ENCODE results near the gene MAML1. TPM values are rescaled to one million over a fixed set of nuclear protein-coding genes. Genes with fewer than 3 reads are reported as not detected.

MAML1 gene
- total and polyA plus RNA-seq, 2 experiments from 2014 or later, result 9.6 to 43.9 TPM

DNA sequence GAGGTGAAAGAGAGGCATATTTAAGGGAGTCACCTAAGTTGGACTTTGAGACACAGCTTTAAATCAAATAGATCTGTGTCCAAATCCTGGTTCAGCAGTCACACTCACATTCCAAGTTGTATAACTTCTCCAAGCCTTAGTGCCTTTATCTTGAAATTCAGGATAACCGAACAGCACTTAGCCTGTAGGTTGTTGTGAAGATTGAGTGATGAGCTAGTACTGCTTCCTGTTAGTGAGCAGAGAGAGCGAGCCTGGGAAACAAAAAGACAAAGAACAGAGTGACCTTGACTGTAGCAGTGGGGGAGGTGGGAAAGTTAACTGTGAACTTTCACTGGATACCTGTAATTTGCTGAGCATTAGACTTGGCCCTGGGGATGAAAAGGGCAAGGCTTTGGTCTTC, 22.4 kb downstream of the MAML1 start (continued):
- TF ChIP-seq, protein P1, sequence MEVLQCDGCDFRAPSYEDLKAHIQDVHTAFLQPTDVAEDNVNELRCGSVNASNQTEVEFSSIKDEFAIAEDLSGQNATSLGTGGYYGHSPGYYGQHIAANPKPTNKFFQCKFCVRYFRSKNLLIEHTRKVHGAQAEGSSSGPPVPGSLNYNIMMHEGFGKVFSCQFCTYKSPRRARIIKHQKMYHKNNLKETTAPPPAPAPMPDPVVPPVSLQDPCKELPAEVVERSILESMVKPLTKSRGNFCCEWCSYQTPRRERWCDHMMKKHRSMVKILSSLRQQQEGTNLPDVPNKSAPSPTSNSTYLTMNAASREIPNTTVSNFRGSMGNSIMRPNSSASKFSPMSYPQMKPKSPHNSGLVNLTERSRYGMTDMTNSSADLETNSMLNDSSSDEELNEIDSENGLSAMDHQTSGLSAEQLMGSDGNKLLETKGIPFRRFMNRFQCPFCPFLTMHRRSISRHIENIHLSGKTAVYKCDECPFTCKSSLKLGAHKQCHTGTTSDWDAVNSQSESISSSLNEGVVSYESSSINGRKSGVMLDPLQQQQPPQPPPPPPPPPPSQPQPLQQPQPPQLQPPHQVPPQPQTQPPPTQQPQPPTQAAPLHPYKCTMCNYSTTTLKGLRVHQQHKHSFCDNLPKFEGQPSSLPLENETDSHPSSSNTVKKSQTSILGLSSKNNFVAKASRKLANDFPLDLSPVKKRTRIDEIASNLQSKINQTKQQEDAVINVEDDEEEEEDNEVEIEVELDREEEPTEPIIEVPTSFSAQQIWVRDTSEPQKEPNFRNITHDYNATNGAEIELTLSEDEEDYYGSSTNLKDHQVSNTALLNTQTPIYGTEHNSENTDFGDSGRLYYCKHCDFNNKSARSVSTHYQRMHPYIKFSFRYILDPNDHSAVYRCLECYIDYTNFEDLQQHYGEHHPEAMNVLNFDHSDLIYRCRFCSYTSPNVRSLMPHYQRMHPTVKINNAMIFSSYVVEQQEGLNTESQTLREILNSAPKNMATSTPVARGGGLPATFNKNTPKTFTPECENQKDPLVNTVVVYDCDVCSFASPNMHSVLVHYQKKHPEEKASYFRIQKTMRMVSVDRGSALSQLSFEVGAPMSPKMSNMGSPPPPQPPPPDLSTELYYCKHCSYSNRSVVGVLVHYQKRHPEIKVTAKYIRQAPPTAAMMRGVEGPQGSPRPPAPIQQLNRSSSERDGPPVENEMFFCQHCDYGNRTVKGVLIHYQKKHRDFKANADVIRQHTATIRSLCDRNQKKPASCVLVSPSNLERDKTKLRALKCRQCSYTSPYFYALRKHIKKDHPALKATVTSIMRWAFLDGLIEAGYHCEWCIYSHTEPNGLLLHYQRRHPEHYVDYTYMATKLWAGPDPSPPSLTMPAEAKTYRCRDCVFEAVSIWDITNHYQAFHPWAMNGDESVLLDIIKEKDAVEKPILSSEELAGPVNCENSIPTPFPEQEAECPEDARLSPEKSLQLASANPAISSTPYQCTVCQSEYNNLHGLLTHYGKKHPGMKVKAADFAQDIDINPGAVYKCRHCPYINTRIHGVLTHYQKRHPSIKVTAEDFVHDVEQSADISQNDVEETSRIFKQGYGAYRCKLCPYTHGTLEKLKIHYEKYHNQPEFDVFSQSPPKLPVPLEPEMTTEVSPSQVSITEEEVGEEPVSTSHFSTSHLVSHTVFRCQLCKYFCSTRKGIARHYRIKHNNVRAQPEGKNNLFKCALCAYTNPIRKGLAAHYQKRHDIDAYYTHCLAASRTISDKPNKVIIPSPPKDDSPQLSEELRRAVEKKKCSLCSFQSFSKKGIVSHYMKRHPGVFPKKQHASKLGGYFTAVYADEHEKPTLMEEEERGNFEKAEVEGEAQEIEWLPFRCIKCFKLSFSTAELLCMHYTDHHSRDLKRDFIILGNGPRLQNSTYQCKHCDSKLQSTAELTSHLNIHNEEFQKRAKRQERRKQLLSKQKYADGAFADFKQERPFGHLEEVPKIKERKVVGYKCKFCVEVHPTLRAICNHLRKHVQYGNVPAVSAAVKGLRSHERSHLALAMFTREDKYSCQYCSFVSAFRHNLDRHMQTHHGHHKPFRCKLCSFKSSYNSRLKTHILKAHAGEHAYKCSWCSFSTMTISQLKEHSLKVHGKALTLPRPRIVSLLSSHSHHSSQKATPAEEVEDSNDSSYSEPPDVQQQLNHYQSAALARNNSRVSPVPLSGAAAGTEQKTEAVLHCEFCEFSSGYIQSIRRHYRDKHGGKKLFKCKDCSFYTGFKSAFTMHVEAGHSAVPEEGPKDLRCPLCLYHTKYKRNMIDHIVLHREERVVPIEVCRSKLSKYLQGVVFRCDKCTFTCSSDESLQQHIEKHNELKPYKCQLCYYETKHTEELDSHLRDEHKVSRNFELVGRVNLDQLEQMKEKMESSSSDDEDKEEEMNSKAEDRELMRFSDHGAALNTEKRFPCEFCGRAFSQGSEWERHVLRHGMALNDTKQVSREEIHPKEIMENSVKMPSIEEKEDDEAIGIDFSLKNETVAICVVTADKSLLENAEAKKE (CRISPR knock-in tag; IDR thresholded peaks at IDR 0.05), result no peak
- TF ChIP-seq EZH2 (IDR thresholded peaks at IDR 0.05; ENCODE audit: low read depth, unreplicated experiment) (no peak), NANOG (IDR thresholded peaks at IDR 0.05; ENCODE audit: borderline replicate concordance) (no peak), STAT1 (IDR thresholded peaks at IDR 0.05; ENCODE audit: unreplicated experiment) (no peak), ZNF331 (CRISPR knock-in tag; IDR thresholded peaks at IDR 0.05; ENCODE audit: low read depth) (no peak), ZNF114 (CRISPR knock-in tag; IDR thresholded peaks at IDR 0.05) (no peak), POLR2AphosphoS5 (IDR thresholded peaks at IDR 0.05; ENCODE audit: low read depth) (no peak), EZH2phosphoT487 (IDR thresholded peaks at IDR 0.05; ENCODE audit: unreplicated experiment) (no peak), JUNB (IDR thresholded peaks at IDR 0.05; ENCODE audit: unreplicated experiment) (no peak), CREB1 (CRISPR knock-in tag; IDR thresholded peaks at IDR 0.05; ENCODE audit: low read depth) (no peak)
- TF ChIP-seq, protein P2, sequence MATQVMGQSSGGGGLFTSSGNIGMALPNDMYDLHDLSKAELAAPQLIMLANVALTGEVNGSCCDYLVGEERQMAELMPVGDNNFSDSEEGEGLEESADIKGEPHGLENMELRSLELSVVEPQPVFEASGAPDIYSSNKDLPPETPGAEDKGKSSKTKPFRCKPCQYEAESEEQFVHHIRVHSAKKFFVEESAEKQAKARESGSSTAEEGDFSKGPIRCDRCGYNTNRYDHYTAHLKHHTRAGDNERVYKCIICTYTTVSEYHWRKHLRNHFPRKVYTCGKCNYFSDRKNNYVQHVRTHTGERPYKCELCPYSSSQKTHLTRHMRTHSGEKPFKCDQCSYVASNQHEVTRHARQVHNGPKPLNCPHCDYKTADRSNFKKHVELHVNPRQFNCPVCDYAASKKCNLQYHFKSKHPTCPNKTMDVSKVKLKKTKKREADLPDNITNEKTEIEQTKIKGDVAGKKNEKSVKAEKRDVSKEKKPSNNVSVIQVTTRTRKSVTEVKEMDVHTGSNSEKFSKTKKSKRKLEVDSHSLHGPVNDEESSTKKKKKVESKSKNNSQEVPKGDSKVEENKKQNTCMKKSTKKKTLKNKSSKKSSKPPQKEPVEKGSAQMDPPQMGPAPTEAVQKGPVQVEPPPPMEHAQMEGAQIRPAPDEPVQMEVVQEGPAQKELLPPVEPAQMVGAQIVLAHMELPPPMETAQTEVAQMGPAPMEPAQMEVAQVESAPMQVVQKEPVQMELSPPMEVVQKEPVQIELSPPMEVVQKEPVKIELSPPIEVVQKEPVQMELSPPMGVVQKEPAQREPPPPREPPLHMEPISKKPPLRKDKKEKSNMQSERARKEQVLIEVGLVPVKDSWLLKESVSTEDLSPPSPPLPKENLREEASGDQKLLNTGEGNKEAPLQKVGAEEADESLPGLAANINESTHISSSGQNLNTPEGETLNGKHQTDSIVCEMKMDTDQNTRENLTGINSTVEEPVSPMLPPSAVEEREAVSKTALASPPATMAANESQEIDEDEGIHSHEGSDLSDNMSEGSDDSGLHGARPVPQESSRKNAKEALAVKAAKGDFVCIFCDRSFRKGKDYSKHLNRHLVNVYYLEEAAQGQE (IDR thresholded peaks at IDR 0.05; ENCODE audit: unreplicated experiment), result no peak

Data from GM23338 (cell line).